CD4-positive, alpha-beta T cell (primary cell): Measurements from ENCODE around the gene DUOX1. TPM values are rescaled to one million over a fixed set of nuclear protein-coding genes. Genes with fewer than 3 reads are reported as not detected.

ENCODE experiments used
- ATAC-seq: fragments of 200-7000 bp; cut with Tn5 transposase; one replicate; pipeline ENCODE4 v1.10.0; 2022; ENCODE audit warnings: mild to moderate bottlenecking; ENCODE audit not compliant: poor library complexity
- CTCF ChIA-PET: fragments of 350-600 bp; sonication (Branson Sonifier 250); formaldehyde crosslinking; loops from one replicate; lab custom pipeline; 2021; ENCODE audit warnings: antibody characterized with exemption, inconsistent platforms; lab: Charles Lee
- POLR2A ChIA-PET: fragments of 350-600 bp; sonication (Branson Sonifier 250); formaldehyde crosslinking; loops from one replicate; lab custom pipeline; 2021; ENCODE audit warnings: antibody characterized with exemption, inconsistent platforms; lab: Charles Lee
- DNase-seq, 14 experiments: peaks; one replicate each; pipeline ENCODE4 v3.0.0-alpha.2; 2013 to 2020; ENCODE audit warnings: mixed read lengths in 2 of 14
- H3K27ac ChIP-seq, 2 donors: one replicate each; pipeline versions ENCODE4 v1.5.1 to v1.7.0; 2013; ENCODE audit warnings: low read length in 2 of 2, low read depth in 1 of 2, mild to moderate bottlenecking in 1 of 2
- H3K27me3 ChIP-seq, 2 experiments: 1 replicate in 1 of 2; 2 replicates in 1 of 2; pipeline versions ENCODE4 v1.6.1 to v1.7.0; 2013; ENCODE audit warnings: low read length in 2 of 2, control low read depth in 1 of 2, mild to moderate bottlenecking in 1 of 2, moderate library complexity in 1 of 2; ENCODE audit not compliant: insufficient read depth in 2 of 2, control insufficient read depth in 1 of 2
- H3K36me3 ChIP-seq: one replicate; pipeline ENCODE4 v1.6.1; 2013; ENCODE audit warnings: low read length, control low read depth; ENCODE audit not compliant: insufficient read depth
- H3K4me1 ChIP-seq: one replicate; pipeline ENCODE4 v1.6.1; 2013; ENCODE audit warnings: low read length, control low read depth; ENCODE audit not compliant: insufficient read depth
- H3K4me3 ChIP-seq: one replicate; pipeline ENCODE4 v1.5.1; 2013; ENCODE audit warnings: mild to moderate bottlenecking, low read length, moderate library complexity
- H3K9me3 ChIP-seq, 2 experiments: 1 replicate in 1 of 2; 2 replicates in 1 of 2; pipeline versions ENCODE4 v1.6.1 to v1.7.0; 2013; ENCODE audit warnings: low read length in 2 of 2, mild to moderate bottlenecking in 2 of 2, control low read depth in 1 of 2, moderate library complexity in 1 of 2; ENCODE audit not compliant: control insufficient read depth in 1 of 2, insufficient read depth in 1 of 2
- H3K27ac Mint-ChIP-seq: one replicate; pipeline ENCODE4 v1.8.0; 2020; ENCODE audit warnings: mixed read lengths
- H3K27me3 Mint-ChIP-seq: one replicate; pipeline ENCODE4 v1.8.0; 2021; ENCODE audit warnings: mixed read lengths
- H3K36me3 Mint-ChIP-seq: one replicate; pipeline ENCODE4 v1.8.0; 2021; ENCODE audit warnings: low read depth, mixed read lengths
- H3K4me1 Mint-ChIP-seq: one replicate; pipeline ENCODE4 v1.8.0; 2021; ENCODE audit warnings: low read depth, mixed read lengths
- H3K4me3 Mint-ChIP-seq: one replicate; pipeline ENCODE4 v1.8.0; 2020; ENCODE audit warnings: mild to moderate bottlenecking, mixed read lengths
- H3K9me3 Mint-ChIP-seq: one replicate; pipeline ENCODE4 v1.8.0; 2020; ENCODE audit warnings: mixed read lengths
- intact Hi-C, 2 experiments: fragments of 100-400 bp; cut with DNase I in 1 of 2; cut with micrococcal nuclease in 1 of 2; formaldehyde crosslinking; loops; one replicate each; pipeline versions ENCODE4 v1.15.1 to v1.9.0; 2023 to 2025; cut with DNase I, micrococcal nuclease
- total RNA-seq, 174 experiments: library from RNA in 2 of 174; stranded (reverse) in 2 of 174; gene quantifications; one replicate each; pipeline ENCODE4 v1.2.3 and lab custom pipeline; 2021 to 2026
- TF ChIP-seq, protein P1 (sequence below): fragments of 200-600 bp; IDR thresholded peaks from one replicate; pipeline ENCODE4 v1.8.0; 2022; ENCODE audit warnings: antibody characterized with exemption, mild to moderate bottlenecking

Gene DUOX1
- total RNA-seq, 2 experiments from 2014 or later: 0.17 to 0.25 TPM

DNA sequence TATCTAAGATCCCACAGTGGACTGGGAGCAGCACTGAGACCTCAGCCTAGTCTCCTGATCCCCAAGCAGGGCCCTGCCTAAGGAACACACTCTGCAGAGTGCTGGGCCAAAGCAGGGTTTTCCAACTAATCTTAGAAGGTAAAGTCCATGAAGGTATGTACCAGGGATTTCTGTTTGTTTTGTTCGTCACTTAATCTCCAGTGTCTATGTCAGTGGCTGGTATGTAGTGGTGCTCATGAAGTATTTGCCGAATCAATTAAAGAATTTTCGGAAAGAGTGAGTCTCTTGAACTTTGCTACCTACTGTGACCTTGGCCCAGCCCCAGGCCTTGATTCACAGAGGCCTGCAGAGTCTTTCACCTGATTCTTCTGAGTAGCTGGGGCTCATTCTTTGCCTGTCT lies 1.7 kb downstream of the DUOX1 start:
- Histone ChIP-seq H3K36me3 (no peaks in the 10 kb centered on the region), H3K9me3 (peaks cover 0 to 8% of the 10 kb centered on the region in 2 experiments), H3K27me3 (peaks cover 60 to 64% of the 10 kb centered on the region in 2 experiments), H3K4me3 (no peak overlapping the region), H3K4me1 (peaks cover 31% of the 10 kb centered on the region), H3K27ac (no peak overlapping the region)
- H3K36me3 Mint-ChIP-seq: no peaks in the 10 kb centered on the region
- H3K4me3 Mint-ChIP-seq: no peak overlapping the region
- peaks cover 22% of the 10 kb centered on the region for H3K4me1 Mint-ChIP-seq
- CTCF ChIA-PET: interaction anchor here (1.1 kb wide), 1 partner anchor 13 kb away, joined by 5 read pairs; no protein-coding TSS in a partner anchor
- POLR2A ChIA-PET: interaction anchor here (0.6 kb wide), 1 partner anchor 123 kb away, joined by 3 read pairs; no protein-coding TSS in a partner anchor
- no peak for ATAC-seq
- TF ChIP-seq, protein P1, sequence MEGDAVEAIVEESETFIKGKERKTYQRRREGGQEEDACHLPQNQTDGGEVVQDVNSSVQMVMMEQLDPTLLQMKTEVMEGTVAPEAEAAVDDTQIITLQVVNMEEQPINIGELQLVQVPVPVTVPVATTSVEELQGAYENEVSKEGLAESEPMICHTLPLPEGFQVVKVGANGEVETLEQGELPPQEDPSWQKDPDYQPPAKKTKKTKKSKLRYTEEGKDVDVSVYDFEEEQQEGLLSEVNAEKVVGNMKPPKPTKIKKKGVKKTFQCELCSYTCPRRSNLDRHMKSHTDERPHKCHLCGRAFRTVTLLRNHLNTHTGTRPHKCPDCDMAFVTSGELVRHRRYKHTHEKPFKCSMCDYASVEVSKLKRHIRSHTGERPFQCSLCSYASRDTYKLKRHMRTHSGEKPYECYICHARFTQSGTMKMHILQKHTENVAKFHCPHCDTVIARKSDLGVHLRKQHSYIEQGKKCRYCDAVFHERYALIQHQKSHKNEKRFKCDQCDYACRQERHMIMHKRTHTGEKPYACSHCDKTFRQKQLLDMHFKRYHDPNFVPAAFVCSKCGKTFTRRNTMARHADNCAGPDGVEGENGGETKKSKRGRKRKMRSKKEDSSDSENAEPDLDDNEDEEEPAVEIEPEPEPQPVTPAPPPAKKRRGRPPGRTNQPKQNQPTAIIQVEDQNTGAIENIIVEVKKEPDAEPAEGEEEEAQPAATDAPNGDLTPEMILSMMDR: no peak
- no peak for DNase-seq
- H3K27me3 Mint-ChIP-seq: peaks cover 75% of the 10 kb centered on the region
- H3K27ac Mint-ChIP-seq: no peak overlapping the region
- H3K9me3 Mint-ChIP-seq: no peaks in the 10 kb centered on the region
- intact Hi-C loops: no loop called here

GRCh38 chr15:45132844-45133560 lies 3.2 kb downstream of the DUOX1 start:
- no peak overlapping the region for H3K4me3 ChIP-seq
- no peaks in the 10 kb centered on the region for H3K36me3 ChIP-seq
- intact Hi-C loops: no loop called here
- peaks cover 72% of the 10 kb centered on the region for H3K27me3 Mint-ChIP-seq
- H3K9me3 ChIP-seq: peaks cover 0 to 8% of the 10 kb centered on the region in 2 experiments
- no peak for DNase-seq
- peaks cover 23% of the 10 kb centered on the region for H3K4me1 Mint-ChIP-seq
- H3K27ac ChIP-seq: no peak overlapping the region
- ChIA-PET POLR2A (interaction anchor here (0.6 kb wide), 1 partner anchor 900 kb away, joined by 3 read pairs; no protein-coding TSS in a partner anchor), CTCF (interaction anchor here (1.6 to 2.9 kb wide), 2 partner anchors 15 to 34 kb away, joined by 5 to 9 read pairs; no protein-coding TSS in a partner anchor)
- no peaks in the 10 kb centered on the region for H3K36me3 Mint-ChIP-seq
- no peaks in the 10 kb centered on the region for H3K9me3 Mint-ChIP-seq
- H3K27me3 ChIP-seq: peaks cover 57 to 59% of the 10 kb centered on the region in 2 experiments
- no peak overlapping the region for H3K4me3 Mint-ChIP-seq
- no peak for ATAC-seq
- H3K27ac Mint-ChIP-seq: no peak overlapping the region
- H3K4me1 ChIP-seq: peaks cover 32% of the 10 kb centered on the region
- TF ChIP-seq, protein P1: no peak

GRCh38 chr15:45133561-45133920 lies 3.7 kb downstream of the DUOX1 start:
- TF ChIP-seq, protein P1: no peak
- ATAC-seq: no peak
- Mint-ChIP-seq H3K4me1 (peaks cover 19% of the 10 kb centered on the region), H3K9me3 (no peaks in the 10 kb centered on the region), H3K4me3 (no peak overlapping the region), H3K36me3 (no peaks in the 10 kb centered on the region), H3K27ac (no peak overlapping the region), H3K27me3 (peaks cover 71% of the 10 kb centered on the region)
- no peak for DNase-seq
- POLR2A ChIA-PET: interaction anchor here (1.5 kb wide), 1 partner anchor 30 kb away, joined by 4 read pairs; no protein-coding TSS in a partner anchor
- H3K36me3 ChIP-seq: no peaks in the 10 kb centered on the region
- intact Hi-C loops: no loop called here
- H3K27ac ChIP-seq: no peak overlapping the region
- CTCF ChIA-PET: interaction anchor here (1.6 to 2.9 kb wide), 2 partner anchors 15 to 34 kb away, joined by 5 to 9 read pairs; no protein-coding TSS in a partner anchor
- H3K4me3 ChIP-seq: no peak overlapping the region
- peaks cover 52 to 54% of the 10 kb centered on the region in 2 experiments for H3K27me3 ChIP-seq
- peaks cover 32% of the 10 kb centered on the region for H3K4me1 ChIP-seq
- peaks cover 0 to 8% of the 10 kb centered on the region in 2 experiments for H3K9me3 ChIP-seq
